Measurements from ENCODE around the gene SLC38A4. TPM values are rescaled to one million over a fixed set of nuclear protein-coding genes. Genes with fewer than 3 reads are reported as not detected.

The SLC38A4 gene
- polyA plus RNA-seq, 3 donors: not detected

DNA sequence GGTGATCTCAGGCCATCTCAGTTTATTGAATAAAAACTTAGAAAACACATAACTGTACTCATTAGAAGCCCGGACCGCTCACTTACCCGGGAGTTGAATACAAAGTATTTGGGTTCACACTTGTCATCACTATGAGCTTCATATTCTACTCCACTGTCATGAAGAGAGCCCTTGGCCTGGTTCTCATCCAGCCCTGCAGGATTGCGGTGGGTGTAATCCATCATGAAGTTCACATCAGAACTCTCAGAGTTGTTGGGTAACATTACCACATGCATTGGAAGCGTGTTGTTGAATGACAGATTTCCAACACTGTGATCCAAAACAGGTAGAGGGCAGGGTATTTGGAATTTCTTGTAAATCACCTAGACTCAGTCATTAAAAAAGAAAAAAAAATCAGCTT is 47.4 kb downstream of the SLC38A4 start:
- TF ChIP-seq, protein P1, sequence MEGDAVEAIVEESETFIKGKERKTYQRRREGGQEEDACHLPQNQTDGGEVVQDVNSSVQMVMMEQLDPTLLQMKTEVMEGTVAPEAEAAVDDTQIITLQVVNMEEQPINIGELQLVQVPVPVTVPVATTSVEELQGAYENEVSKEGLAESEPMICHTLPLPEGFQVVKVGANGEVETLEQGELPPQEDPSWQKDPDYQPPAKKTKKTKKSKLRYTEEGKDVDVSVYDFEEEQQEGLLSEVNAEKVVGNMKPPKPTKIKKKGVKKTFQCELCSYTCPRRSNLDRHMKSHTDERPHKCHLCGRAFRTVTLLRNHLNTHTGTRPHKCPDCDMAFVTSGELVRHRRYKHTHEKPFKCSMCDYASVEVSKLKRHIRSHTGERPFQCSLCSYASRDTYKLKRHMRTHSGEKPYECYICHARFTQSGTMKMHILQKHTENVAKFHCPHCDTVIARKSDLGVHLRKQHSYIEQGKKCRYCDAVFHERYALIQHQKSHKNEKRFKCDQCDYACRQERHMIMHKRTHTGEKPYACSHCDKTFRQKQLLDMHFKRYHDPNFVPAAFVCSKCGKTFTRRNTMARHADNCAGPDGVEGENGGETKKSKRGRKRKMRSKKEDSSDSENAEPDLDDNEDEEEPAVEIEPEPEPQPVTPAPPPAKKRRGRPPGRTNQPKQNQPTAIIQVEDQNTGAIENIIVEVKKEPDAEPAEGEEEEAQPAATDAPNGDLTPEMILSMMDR (IDR thresholded peaks at IDR 0.05): no peak
- Mint-ChIP-seq H3K4me1 (no peaks in the 10 kb centered on the region), H3K4me3 (no peak overlapping the region), H3K9me3 (no peaks in the 10 kb centered on the region), H3K27ac (no peak overlapping the region), H3K27me3 (ENCODE audit: low read depth in 3 of 3) (no peaks in the 10 kb centered on the region), H3K36me3 (no peaks in the 10 kb centered on the region)
- H3K27me3 ChIP-seq (ENCODE audit: control insufficient read depth in 2 of 2, insufficient read depth in 2 of 2, low read length in 2 of 2): no peaks in the 10 kb centered on the region
- no peak overlapping the region for H3K27ac ChIP-seq (ENCODE audit: low read depth in 1 of 2, low read length in 2 of 2)
- no peak overlapping the region for H3K4me3 ChIP-seq (replicated peaks in 1 of 3; ENCODE audit: low read depth in 2 of 3, low read length in 3 of 3)
- H3K36me3 ChIP-seq (replicated peaks in 1 of 2; ENCODE audit: control insufficient read depth in 1 of 2, insufficient read depth in 2 of 2, low read length in 2 of 2): no peaks in the 10 kb centered on the region
- H3K4me1 ChIP-seq (ENCODE audit: control insufficient read depth in 1 of 2, insufficient read depth in 2 of 2, low read length in 2 of 2): no peaks in the 10 kb centered on the region
- DNase-seq: no peak
- no peaks in the 10 kb centered on the region for H3K9me3 ChIP-seq (replicated peaks in 1 of 2; ENCODE audit: control insufficient read depth in 1 of 2, insufficient read depth in 1 of 2, low read length in 2 of 2)
- H3K9ac ChIP-seq (ENCODE audit: insufficient read depth, low read length, poor library complexity, severe bottlenecking): no peak overlapping the region
- no peak overlapping the region for H2AFZ ChIP-seq (ENCODE audit: insufficient read depth, low read depth, low read length, poor library complexity, severe bottlenecking)
- intact Hi-C loops (cut with micrococcal nuclease): no loop called here
- no peaks in the 10 kb centered on the region for H4K20me1 ChIP-seq (ENCODE audit: insufficient read depth, low read length)
- H3K79me2 ChIP-seq (ENCODE audit: insufficient read depth, low read length): no peaks in the 10 kb centered on the region
- no CpG with 5 or more reads among the region's 5 CpGs for WGBS (ENCODE audit: insufficient coverage)
- H3K4me2 ChIP-seq (replicated peaks; ENCODE audit: extremely low read depth, low read length, poor library complexity, severe bottlenecking): no peak overlapping the region

DNA sequence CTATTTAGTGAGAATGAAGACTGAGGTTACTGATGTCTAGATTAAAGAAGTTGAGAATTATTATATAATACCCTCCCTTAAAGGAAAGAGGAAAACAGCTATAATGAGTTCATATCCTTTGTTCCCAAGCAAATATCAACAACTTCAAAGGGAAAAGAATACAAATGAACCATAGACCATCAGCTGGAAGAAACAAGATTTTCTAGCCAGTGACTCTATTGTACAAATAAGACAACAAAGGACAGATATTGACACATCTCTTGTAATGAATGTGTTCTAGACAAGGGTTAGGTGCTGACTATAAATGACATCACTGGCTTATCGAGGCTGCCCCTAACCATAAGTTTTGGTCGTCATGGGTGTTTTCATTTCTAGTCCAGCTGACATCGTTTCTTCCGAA is 48.2 kb downstream of the SLC38A4 start:
- no peaks in the 10 kb centered on the region for H3K36me3 Mint-ChIP-seq
- DNase-seq: no peak
- Histone ChIP-seq H3K4me1 (ENCODE audit: control insufficient read depth in 1 of 2, insufficient read depth in 2 of 2, low read length in 2 of 2) (no peaks in the 10 kb centered on the region), H3K4me3 (replicated peaks in 1 of 3; ENCODE audit: low read depth in 2 of 3, low read length in 3 of 3) (no peak overlapping the region), H3K27me3 (ENCODE audit: control insufficient read depth in 2 of 2, insufficient read depth in 2 of 2, low read length in 2 of 2) (no peaks in the 10 kb centered on the region), H3K27ac (ENCODE audit: low read depth in 1 of 2, low read length in 2 of 2) (no peak overlapping the region), H4K20me1 (ENCODE audit: insufficient read depth, low read length) (no peaks in the 10 kb centered on the region), H2AFZ (ENCODE audit: insufficient read depth, low read depth, low read length, poor library complexity, severe bottlenecking) (no peak overlapping the region), H3K9me3 (replicated peaks in 1 of 2; ENCODE audit: control insufficient read depth in 1 of 2, insufficient read depth in 1 of 2, low read length in 2 of 2) (no peaks in the 10 kb centered on the region), H3K9ac (ENCODE audit: insufficient read depth, low read length, poor library complexity, severe bottlenecking) (no peak overlapping the region), H3K79me2 (ENCODE audit: insufficient read depth, low read length) (no peaks in the 10 kb centered on the region), H3K36me3 (replicated peaks in 1 of 2; ENCODE audit: control insufficient read depth in 1 of 2, insufficient read depth in 2 of 2, low read length in 2 of 2) (no peaks in the 10 kb centered on the region), H3K4me2 (replicated peaks; ENCODE audit: extremely low read depth, low read length, poor library complexity, severe bottlenecking) (no peak overlapping the region)
- intact Hi-C loops (cut with micrococcal nuclease): no loop called here
- no peak overlapping the region for H3K4me3 Mint-ChIP-seq
- no peaks in the 10 kb centered on the region for H3K27me3 Mint-ChIP-seq (ENCODE audit: low read depth in 3 of 3)
- no peaks in the 10 kb centered on the region for H3K9me3 Mint-ChIP-seq
- TF ChIP-seq, protein P1 (IDR thresholded peaks at IDR 0.05): no peak
- H3K4me1 Mint-ChIP-seq: no peaks in the 10 kb centered on the region
- no peak overlapping the region for H3K27ac Mint-ChIP-seq
- 100% methylated on average over 1 of the region's 4 CpGs for WGBS (ENCODE audit: insufficient coverage)

Data from CD14-positive monocyte (primary cell).